Articular chondrocyte of knee joint (primary cell): Measurements from ENCODE around the gene STUM. TPM values are rescaled to one million over a fixed set of nuclear protein-coding genes. Genes with fewer than 3 reads are reported as not detected.

Experiments used
- total RNA-seq: library from RNA; depleted of rRNA; stranded (reverse); fragments of >200 nt; gene quantifications from 2 replicates; pipeline ENCODE4 v1.2.3, GENCODE V29; 2012

STUM gene, protein sequence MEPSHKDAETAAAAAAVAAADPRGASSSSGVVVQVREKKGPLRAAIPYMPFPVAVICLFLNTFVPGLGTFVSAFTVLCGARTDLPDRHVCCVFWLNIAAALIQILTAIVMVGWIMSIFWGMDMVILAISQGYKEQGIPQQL
- under 0.01 TPM in 2 replicates for total RNA-seq

GRCh38 chr1:226548256-226549093 is at the start of gene STUM:
TSS of gene STUM (plus strand) at chr1:226548764. CDS start at chr1:226548905, 141 bp downstream.

Other genes with a start within 250 kb of the STUM start
- gene LIN9, start 239.6 kb upstream of the STUM start, total RNA-seq: 5.9 and 8.1 TPM in 2 replicates
- 67.2 and 72.4 TPM in 2 replicates for gene PARP1, start 140.7 kb upstream of the STUM start, total RNA-seq
- 9.6 and 13.9 TPM in 2 replicates for gene ITPKB, start 190.5 kb downstream of the STUM start, total RNA-seq